GM18517 (cell line): ENCODE data around the gene GRK5.

Source experiments
- ATAC-seq: cut with Tn5 transposase; IDR thresholded peaks from one replicate; pipeline ENCODE4 v1.9.1; 2021; ENCODE audit warnings: mild to moderate bottlenecking, moderate library complexity; ENCODE audit not compliant: unreplicated experiment

The GRK5 gene

GRCh38 chr10:119355930-119356329, 148.6 kb downstream of the GRK5 start:
- ATAC-seq, result no peak

DNA sequence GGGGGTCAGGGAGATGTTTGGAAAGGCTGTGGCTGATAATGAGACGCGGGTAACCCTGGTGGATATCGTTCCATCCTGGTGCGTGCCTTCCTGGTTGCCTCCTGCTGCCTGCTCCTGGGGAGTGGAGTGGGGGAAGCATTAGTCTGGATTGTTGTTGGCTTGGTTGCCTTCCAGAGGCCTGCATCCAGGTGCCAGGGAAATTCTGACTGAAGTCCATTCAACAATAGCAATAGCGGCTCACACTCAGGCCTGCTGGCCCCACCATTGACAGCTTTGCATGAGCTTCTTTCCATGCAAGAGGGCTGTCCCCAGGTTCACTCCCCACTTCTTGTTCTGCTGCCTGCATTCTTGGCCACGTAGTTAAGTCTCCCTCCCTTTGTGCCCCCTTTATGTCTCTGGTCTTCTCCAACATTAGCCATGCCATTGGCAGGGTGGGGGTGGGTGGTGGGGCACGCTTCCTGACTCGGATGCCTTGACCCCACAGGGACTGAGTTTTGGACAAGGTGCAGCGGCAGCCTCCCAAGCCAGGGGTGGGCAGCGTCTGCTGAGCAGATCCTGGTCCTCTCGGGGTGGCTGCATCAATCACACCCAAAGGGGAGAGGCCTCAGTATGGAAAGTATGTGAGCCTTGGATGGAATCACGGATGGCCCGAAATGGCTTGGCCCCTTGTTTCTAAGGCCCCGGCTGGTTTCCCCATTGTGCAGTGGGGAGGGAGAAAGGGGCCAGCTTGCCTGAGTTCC, 150.2 kb downstream of the GRK5 start:
- ATAC-seq, result no peak

GRCh38 chr10:119358152-119358512, 150.8 kb downstream of the GRK5 start:
- no peak for ATAC-seq

DNA sequence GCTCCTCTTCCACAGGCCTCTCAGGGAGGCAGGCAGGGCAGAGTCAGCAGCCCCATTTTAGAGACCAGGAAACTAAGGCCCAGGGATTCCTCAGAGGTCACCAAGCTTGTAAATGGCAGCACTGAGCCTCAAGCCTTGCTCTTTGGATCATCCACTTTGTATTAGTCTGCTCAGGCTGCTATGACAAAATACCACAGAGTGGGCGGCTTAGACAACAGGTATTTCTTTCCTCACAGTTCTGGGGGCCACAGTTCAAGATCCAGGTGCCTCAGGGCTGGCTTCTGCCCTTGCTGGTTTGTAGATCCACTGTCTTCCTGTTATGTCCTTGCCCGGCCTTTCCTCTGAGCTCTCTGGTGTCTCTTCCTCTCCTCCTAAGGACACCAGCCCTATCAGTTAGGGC, 151.2 kb downstream of the GRK5 start:
- ATAC-seq, result no peak

DNA sequence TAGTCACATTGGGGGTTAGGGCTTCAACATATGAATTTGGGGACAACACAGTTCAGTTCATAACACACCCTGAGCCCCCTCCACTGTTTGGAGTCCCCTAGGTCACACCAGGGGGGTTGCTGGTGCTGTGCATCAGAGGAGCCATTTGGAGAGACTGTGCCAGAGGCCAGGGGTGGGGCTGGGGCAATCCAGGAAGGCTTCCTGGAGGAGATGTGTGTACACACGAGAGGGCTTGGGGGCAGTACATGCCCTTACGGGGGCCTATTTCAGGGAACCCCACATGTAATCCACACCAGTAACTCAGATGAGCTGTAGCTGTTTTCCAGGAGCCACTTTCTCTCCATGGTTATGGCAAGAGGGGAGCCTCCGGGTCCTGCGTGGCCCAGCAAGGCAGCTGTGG, 151.7 kb downstream of the GRK5 start:
- ATAC-seq, result no peak

GRCh38 chr10:119360181-119360921, 153.0 kb downstream of the GRK5 start:
- ATAC-seq, result no peak

GRCh38 chr10:119361037-119361436, 153.7 kb downstream of the GRK5 start:
- no peak for ATAC-seq

GRCh38 chr10:119362122-119362521, 154.8 kb downstream of the GRK5 start:
- no peak for ATAC-seq

DNA sequence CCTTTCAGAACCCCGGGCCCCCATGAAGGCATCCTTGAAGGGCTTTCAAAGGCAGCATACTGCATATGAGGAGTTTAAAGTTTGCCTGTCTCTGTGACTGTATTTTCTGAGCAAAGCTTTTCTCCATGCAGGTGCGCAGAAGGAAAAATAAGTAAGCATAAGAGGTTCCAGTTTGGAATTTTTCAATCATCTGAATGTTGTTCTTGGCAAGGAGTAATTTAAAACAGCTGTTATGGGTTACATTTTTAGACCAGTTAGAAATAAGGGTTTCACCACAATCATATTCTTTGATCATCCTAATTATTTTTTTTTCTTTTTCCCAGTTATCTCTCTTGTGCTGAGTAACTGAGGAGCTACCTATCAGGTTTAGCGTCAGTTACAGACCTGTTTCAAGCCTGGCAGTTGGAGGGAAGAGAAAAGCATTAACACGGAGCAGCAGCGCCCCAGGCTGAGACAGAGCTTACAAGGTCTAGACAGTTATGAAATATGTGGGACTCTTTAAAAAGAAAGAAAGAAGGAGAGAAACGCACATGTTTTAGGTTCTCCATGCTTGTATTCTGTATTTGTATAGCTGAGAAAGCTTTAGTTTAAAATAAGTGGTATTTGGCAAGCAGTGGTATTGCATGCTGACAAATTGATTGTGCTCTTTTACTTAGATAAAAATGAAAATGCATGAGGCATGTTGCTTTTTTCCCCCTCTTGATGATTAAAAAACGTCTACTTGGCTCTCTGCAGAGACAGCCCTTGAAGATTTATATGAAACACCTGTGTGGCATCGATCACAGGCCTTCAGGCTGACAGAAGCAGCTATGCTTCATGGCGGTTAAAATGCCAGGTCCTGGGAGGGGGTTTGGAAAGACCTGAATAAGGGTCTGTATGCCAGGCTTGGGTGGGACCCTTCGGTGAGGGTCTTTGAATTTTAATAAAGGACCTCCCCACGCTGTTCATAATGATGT, 157.6 kb downstream of the GRK5 start:
- ATAC-seq, result no peak

- no peak for ATAC-seq
Observed at GRCh38 chr10:119365773-119366599, 158.6 kb downstream of the GRK5 start.

- ATAC-seq, result no peak
Observed at GRCh38 chr10:119367841-119368549, 160.6 kb downstream of the GRK5 start.

- no peak for ATAC-seq
Observed at GRCh38 chr10:119368581-119368980, 161.2 kb downstream of the GRK5 start.

DNA sequence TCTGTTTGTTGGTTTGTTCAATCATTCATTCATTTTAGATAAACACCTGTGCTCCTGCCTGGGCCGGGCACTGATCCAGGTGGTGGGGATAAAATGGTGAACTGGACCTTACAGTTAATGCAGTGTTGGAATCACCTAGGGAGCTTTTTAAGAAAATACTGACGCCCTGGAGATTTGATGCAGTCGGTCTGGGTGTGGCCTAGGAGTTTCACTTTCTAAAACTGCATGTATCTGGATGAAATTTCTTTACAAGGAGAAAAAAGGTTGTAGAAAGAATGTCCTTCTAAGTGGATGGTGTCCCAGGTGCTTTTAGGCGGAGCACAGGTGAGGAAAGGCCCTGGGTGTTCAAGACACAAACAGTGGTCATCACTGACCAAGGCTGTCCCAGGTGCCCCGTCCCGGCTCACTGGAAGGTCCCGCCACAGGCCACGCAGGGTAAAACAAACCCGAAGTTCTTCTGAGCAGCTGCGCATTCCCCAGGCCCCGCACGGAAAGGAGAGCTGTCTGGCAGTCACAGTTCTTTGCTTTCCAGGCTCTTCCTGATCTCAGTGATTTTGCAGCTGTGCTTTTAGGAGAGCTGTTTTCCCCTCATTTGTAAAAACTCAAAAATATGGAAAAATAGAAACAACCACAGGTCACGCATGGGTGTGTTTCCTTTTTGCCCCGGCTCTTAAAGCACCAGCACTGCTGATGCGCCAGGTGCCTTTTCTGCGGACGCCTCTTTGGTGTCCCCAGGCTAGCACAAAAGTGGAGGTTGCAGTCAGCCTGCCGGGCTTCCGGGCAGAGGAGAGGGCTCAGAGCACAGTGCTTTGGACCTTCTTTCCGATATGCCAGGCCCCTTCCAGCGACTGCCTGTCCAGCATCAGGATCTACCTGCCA, 161.9 kb downstream of the GRK5 start:
- peak; percentile 61 for ATAC-seq

- no peak for ATAC-seq
Observed at GRCh38 chr10:119370111-119370741, 162.9 kb downstream of the GRK5 start.

DNA sequence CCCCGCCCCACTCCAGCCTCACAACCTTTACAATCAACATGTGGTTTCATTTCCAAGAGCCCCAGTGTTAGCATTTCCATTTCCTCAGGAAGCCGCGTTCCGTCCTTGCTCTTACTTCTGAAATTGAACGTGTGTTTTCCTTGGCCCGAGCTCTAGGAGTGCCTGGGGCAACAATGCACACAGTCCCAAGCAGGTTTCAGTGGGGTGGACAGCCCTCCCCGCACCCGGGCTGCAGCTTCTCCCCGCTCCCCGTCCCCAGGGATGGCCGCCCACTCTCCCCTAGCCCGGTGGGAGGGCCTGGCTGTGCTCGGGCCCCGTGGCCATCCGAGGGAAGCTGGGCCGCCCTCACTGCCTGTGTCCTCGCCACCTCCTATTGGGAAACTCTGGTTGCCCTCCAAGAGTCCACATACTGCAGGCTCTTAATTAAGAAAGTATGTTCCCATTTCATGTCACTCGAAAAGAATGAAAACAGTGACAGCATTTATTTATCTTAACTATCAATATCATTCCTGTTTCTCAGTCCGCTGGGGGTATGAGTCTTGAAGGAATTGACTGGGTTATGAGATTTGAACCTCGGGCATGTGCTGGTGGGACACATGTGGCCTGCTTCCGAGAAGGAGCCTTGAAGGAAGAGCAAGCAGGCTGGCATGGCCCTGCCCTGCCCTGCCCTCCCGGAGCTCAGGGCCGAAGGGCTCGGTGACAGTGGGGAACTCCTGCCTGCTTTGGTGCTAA, 163.8 kb downstream of the GRK5 start:
- no peak for ATAC-seq

DNA sequence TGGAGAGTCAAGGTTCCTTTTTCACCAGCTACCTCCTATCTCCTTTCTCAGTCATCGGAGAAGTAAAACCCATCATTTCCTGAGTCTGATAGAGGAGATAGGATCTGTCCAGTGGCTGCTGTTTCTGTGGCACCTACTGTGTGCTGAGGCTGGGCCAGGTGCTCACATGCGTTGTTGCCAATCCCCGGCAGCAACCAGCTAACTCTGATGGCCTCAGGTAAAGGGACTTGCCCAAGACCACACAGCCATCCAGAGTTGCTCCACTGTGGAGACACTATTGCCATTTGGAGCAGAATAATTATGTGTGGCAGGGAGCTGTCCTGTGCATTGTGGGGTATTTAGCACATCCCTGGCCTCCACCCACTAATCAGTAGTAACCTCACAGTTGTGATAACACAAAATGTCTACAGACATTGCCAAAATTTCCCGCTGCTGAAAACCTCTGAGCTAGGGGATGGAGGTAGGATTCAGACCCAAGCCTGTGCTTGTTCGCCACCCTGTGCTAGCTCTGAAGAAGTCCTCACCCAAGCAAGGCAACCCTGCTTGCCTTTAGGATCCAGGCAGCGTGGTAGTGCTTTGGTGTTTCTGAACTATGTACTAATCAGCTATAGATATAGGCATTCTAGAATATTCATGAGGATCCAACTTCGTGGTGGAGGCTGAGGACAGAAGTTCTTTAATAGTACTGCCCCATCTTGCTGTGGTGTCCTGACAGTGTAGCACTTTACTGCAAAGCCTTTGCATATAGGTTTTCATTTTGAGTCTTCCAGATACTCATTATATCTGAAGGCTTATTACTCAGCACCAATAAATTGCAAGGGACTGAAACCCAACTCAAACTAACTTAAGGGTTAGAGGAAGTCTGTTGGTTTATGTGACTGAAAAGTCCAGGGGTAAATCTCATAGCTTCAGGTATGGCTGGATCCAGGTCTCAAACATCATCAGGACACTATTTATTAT, 164.6 kb downstream of the GRK5 start:
- no peak for ATAC-seq
